GM23248 (cell line): ENCODE results near the gene NFATC2. TPM values are rescaled to one million over a fixed set of nuclear protein-coding genes. Genes with fewer than 3 reads are reported as not detected.
"Not testable (repeated sequence)": the region's sequence is repeated elsewhere in the genome, so short reads cannot be mapped to it uniquely, and the experiment has no call there.

Source experiments
- DNase-seq: peaks from one replicate; pipeline ENCODE4 v3.0.0-alpha.2; 2015
- H2AFZ ChIP-seq: fragments of 200-600 bp; sonication (generic); 2 replicates; pipeline ENCODE4 v1.6.1; 2016; ENCODE audit warnings: antibody characterized with exemption
- H3F3A ChIP-seq: fragments of 200-600 bp; sonication (generic); 2 replicates; pipeline ENCODE4 v1.6.1; 2016; ENCODE audit warnings: mild to moderate bottlenecking, antibody characterized with exemption, mixed run types; ENCODE audit not compliant: insufficient read depth
- H3K27ac ChIP-seq: fragments of 200-600 bp; sonication (generic); 2 replicates; pipeline ENCODE4 v1.5.1; 2016; ENCODE audit warnings: mild to moderate bottlenecking
- H3K27me3 ChIP-seq: fragments of 200-600 bp; sonication (generic); replicated peaks from 2 replicates; pipeline ENCODE4 v1.6.1; 2016; ENCODE audit warnings: mild to moderate bottlenecking; ENCODE audit not compliant: insufficient read depth
- H3K36me3 ChIP-seq: fragments of 200-600 bp; sonication (generic); 2 replicates; pipeline ENCODE4 v1.6.1; 2016; ENCODE audit warnings: low read depth, mild to moderate bottlenecking
- H3K4me1 ChIP-seq: fragments of 200-600 bp; sonication (generic); 2 replicates; pipeline ENCODE4 v1.6.1; 2016; ENCODE audit warnings: mild to moderate bottlenecking; ENCODE audit not compliant: insufficient read depth
- H3K4me2 ChIP-seq: fragments of 200-600 bp; sonication (generic); one replicate; pipeline ENCODE4 v1.6.1; 2016; ENCODE audit warnings: mild to moderate bottlenecking; ENCODE audit not compliant: unreplicated experiment
- H3K4me3 ChIP-seq: fragments of 200-600 bp; sonication (generic); 2 replicates; pipeline ENCODE4 v1.5.1; 2016; ENCODE audit warnings: mild to moderate bottlenecking
- H3K79me2 ChIP-seq: fragments of 200-600 bp; sonication (generic); 2 replicates; pipeline ENCODE4 v1.6.1; 2016; ENCODE audit warnings: mild to moderate bottlenecking; ENCODE audit not compliant: insufficient read depth
- H3K9ac ChIP-seq: fragments of 200-600 bp; sonication (generic); 2 replicates; pipeline ENCODE4 v1.6.1; 2016; ENCODE audit warnings: mild to moderate bottlenecking
- H3K9me2 ChIP-seq: fragments of 200-600 bp; sonication (generic); 2 replicates; pipeline ENCODE4 v1.6.1; 2016; ENCODE audit warnings: mixed run types, mild to moderate bottlenecking, moderate library complexity; ENCODE audit not compliant: insufficient read depth
- H3K9me3 ChIP-seq: fragments of 200-600 bp; sonication (generic); one replicate; pipeline ENCODE4 v1.6.1; 2017; ENCODE audit warnings: low read depth
- H4K20me1 ChIP-seq: fragments of 200-600 bp; sonication (generic); 2 replicates; pipeline ENCODE4 v1.6.0; 2016; ENCODE audit not compliant: insufficient read depth
- EZH2 ChIP-seq: fragments of 200-600 bp; sonication (generic); IDR thresholded peaks from 2 replicates; pipeline ENCODE4 v1.6.1; 2018; ENCODE audit warnings: antibody characterized with exemption, mild to moderate bottlenecking; ENCODE audit not compliant: insufficient read depth, poor library complexity, severe bottlenecking
- EZH2phosphoT487 ChIP-seq: fragments of 200-600 bp; sonication (generic); IDR thresholded peaks from 2 replicates; pipeline ENCODE4 v1.6.1; 2018; ENCODE audit warnings: antibody characterized with exemption, moderate library complexity, mild to moderate bottlenecking, low read depth; ENCODE audit not compliant: insufficient read depth
- WGBS, 2 experiments: methylation state at CpG; one replicate each; pipeline ENCODE4 v1.1.6; 2015 to 2017; ENCODE audit warnings: low lambda C conversion rate in 2 of 2, low coverage in 1 of 2; ENCODE audit errors: missing lambda C conversion rate in 2 of 2; 5-methylcytosine and 5-hydroxymethylcytosine counted together
- in situ Hi-C: fragments of 300-500 bp; cut with MboI; formaldehyde crosslinking; loops from 2 replicates; pipeline ENCODE4 v1.15.0; 2020
- polyA plus RNA-seq: library from polyadenylated mRNA; unstranded; fragments of >200 nt; fragmentation: Nextera tagmentation; extraction: Ambion mirVana; gene quantifications from 2 replicates; pipeline ENCODE4 v1.2.1, GENCODE V29; 2016
- total RNA-seq: library from RNA; depleted of rRNA; stranded (reverse); fragments of >200 nt; shearing (Covaris generic); gene quantifications from 2 replicates; pipeline ENCODE4 v1.2.3, GENCODE V29; 2014

The NFATC2 gene
- total and polyA plus RNA-seq, 2 experiments from 2014 or later = 0.11 to 0.14 TPM

DNA sequence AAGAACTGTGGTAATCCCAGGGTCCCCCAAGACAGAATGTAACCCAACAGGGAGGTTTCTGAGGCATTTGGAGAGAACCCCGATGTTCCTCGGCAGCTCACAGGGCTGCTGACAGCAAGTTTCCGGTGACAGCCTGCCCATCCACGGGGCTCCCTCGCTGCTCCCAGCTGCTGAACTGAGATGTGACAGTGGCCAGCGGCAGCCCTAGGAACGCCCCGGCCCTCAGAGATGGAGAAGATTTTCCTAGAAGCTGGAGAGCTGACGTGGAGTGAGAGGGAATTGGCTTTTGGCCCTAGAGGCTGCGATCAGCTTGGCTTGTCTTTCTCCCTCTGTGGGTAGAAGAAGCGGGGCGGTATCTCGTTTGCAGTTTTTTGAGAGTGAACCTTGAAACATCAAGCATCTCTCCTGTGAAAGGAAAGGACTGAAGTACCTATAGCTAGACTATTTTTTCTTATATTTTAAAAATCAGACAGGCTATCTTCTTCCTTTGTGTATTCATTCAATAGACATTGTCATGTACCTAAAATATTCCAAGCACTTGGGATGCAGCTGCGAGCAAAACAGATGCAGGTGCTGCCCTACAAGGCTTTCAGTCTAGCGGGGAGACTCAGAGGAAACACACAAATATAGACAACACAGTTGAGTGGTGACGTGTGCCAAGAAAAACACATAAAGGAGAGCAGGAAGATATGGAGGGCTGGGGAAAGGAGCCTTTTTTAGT is 28.4 kb upstream of the NFATC2 start:
- H3K4me3 ChIP-seq = peak overlapping the region; percentile 44
- DNase-seq = peak; percentile 61
- peaks cover 7% of the 10 kb centered on the region; the same call in 1 of the 2 replicates for H3F3A ChIP-seq
- H3K27me3 ChIP-seq = peaks cover 11% of the 10 kb centered on the region; the same call in 1 of the 2 replicates
- H3K36me3 ChIP-seq = no peaks in the 10 kb centered on the region
- TF ChIP-seq EZH2phosphoT487 (no peak), EZH2 (no peak)
- H3K9ac ChIP-seq = peak overlapping the region; percentile 34
- H3K27ac ChIP-seq = no peak overlapping the region
- H3K9me2 ChIP-seq = no peaks in the 10 kb centered on the region
- H2AFZ ChIP-seq = peak overlapping the region; percentile 49
- no peaks in the 10 kb centered on the region for H4K20me1 ChIP-seq
- H3K79me2 ChIP-seq = no peaks in the 10 kb centered on the region
- in situ Hi-C loops = no loop called here
- 31 to 32% methylated on average over 16 of the region's 16 CpGs for WGBS, 2 experiments
- H3K4me1 ChIP-seq = peaks cover 11% of the 10 kb centered on the region; the same call in 1 of the 2 replicates
- H3K9me3 ChIP-seq = no peaks in the 10 kb centered on the region
- H3K4me2 ChIP-seq = peak overlapping the region; percentile 61

DNA sequence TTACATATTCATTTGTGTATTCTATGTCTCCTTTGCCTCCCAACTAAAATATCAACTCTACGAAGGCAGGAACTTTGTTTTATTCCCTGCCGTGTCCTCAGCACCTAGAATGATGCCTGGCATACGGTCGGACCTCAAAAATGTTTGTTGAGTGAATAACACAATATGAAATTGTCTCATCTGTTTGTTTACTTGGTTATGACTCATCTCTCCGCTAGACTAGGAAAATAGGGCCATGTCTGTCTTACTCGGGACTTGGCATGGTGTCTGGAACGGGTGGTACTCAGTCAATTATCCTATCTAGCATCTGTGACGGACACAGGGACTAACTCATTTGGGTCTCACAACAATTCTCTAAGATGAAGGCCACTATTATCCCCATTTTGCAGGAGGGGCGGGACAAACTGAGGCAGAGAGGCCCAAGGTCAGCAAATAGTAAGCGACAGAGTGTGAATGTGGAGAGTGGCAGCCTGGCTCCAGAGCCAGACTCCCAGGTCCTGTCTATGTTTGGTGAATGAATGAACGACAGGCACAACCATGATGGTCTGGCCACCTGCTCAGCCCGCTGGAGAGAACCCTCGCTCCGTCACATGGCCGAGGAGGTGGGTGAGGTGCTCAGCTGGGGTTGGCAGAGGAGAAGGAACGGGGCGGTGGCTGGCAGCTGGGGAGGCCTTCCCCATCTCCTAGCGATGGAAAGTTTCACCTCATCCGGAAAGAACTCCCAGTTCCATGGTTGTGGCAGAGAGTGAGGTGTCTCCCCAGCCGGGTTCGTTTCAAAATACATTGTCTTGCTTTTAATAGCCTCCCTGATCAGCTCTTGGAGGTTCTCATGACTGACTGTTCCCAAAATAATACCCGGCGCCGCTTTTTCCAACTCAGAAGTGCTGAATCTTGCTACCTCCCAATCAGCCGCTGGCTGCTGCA is 27.6 kb upstream of the NFATC2 start:
- peaks cover 13% of the 10 kb centered on the region for H3F3A ChIP-seq
- H3K4me1 ChIP-seq = peaks cover 17% of the 10 kb centered on the region; the same call in 1 of the 2 replicates
- no peaks in the 10 kb centered on the region for H3K9me3 ChIP-seq
- peak overlapping the region; percentile 34 for H3K9ac ChIP-seq
- peak overlapping the region; percentile 44 for H3K4me3 ChIP-seq
- H3K4me2 ChIP-seq = peak overlapping the region; percentile 61
- in situ Hi-C loops = no loop called here
- H2AFZ ChIP-seq = peak overlapping the region; percentile 49
- no peak overlapping the region for H3K27ac ChIP-seq
- DNase-seq = peak; percentile 61
- H3K79me2 ChIP-seq = no peaks in the 10 kb centered on the region
- peaks cover 11% of the 10 kb centered on the region; the same call in 1 of the 2 replicates for H3K27me3 ChIP-seq
- WGBS, 2 experiments = 30 to 33% methylated on average over 25 of the region's 25 CpGs
- no peaks in the 10 kb centered on the region for H3K9me2 ChIP-seq
- no peaks in the 10 kb centered on the region for H4K20me1 ChIP-seq
- H3K36me3 ChIP-seq = no peaks in the 10 kb centered on the region
- TF ChIP-seq EZH2 (no peak), EZH2phosphoT487 (no peak)

DNA sequence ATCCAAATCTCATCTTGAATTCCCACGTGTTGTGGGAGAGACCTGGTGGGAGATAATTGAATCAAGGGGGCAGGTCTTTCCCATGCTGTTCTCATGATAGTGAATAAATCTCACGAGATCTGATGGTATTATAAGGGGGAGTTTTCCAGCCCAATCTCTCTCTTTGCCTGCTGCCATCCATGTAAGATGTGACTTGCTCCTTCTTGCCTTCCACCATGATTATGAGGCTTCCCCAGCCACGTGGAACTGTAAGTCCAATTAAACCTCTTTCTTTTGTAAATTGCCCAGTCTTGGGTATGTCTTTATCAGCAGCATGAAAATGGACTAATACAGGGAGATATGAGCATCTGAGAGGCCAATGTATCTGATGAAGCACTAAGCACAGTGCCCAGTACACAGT is 26.0 kb upstream of the NFATC2 start:
- H3K36me3 ChIP-seq, H3K27ac ChIP-seq, H4K20me1 ChIP-seq, H3K4me3 ChIP-seq, H3K9me2 ChIP-seq, H3K4me2 ChIP-seq, DNase-seq, H3K9ac ChIP-seq, H3K79me2 ChIP-seq, H3F3A ChIP-seq, H2AFZ ChIP-seq, H3K9me3 ChIP-seq, in situ Hi-C loops: not testable (repeated sequence)
- H3K27me3 ChIP-seq = peaks cover 11% of the 10 kb centered on the region; the same call in 1 of the 2 replicates
- peaks cover 24% of the 10 kb centered on the region for H3K4me1 ChIP-seq
- 71 to 73% methylated on average over 3 of the region's 3 CpGs for WGBS, 2 experiments

DNA sequence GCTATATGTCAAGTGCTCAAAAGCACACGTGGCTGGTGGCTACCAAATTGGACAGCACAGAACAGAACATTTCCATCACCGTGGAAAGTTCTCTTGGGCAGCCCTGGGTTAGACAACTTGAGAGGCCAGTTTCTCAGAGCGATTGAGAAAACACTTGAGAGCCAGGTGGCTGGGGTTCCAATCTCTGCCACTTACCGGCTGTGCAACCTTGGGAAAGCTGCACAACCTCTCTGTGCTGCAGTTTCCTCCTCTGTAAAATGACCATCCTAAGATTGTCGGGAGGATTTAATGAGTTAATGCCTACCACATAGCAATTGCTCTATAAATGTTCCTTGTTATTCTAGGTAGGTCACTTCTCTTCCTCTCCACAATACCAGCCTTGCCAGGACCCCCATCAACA is 25.1 kb upstream of the NFATC2 start:
- TF ChIP-seq EZH2phosphoT487 (no peak), EZH2 (no peak)
- Histone ChIP-seq H3K4me3 (no peak overlapping the region), H3K4me2 (no peak overlapping the region), H3K9ac (no peak overlapping the region), H3K27me3 (peaks cover 11% of the 10 kb centered on the region; the same call in 1 of the 2 replicates), H2AFZ (no peak overlapping the region), H3F3A (peaks cover 12% of the 10 kb centered on the region; the same call in 1 of the 2 replicates), H3K36me3 (no peaks in the 10 kb centered on the region), H3K4me1 (peaks cover 30% of the 10 kb centered on the region), H4K20me1 (no peaks in the 10 kb centered on the region), H3K9me2 (no peaks in the 10 kb centered on the region), H3K27ac (no peak overlapping the region), H3K9me3 (no peaks in the 10 kb centered on the region), H3K79me2 (no peaks in the 10 kb centered on the region)
- in situ Hi-C loops = no loop called here
- DNase-seq = no peak
- WGBS, 2 experiments = 65 to 67% methylated on average over 5 of the region's 5 CpGs
